HUES6 (cell line): ENCODE data around the gene KAT6B.

ENCODE experiments used
- H3K27ac ChIP-seq: 2 replicates; pipeline ENCODE4 v1.7.0; 2013; ENCODE audit warnings: low read depth, mild to moderate bottlenecking, low read length, inconsistent platforms
- H3K27me3 ChIP-seq: 2 replicates; pipeline ENCODE4 v1.6.1; 2013; ENCODE audit warnings: low read length; ENCODE audit not compliant: control insufficient read depth, insufficient read depth
- H3K36me3 ChIP-seq: 2 replicates; pipeline ENCODE4 v1.6.1; 2013; ENCODE audit warnings: low read length; ENCODE audit not compliant: control insufficient read depth, insufficient read depth
- H3K4me1 ChIP-seq: 2 replicates; pipeline ENCODE4 v1.6.1; 2013; ENCODE audit warnings: low read length; ENCODE audit not compliant: control insufficient read depth, insufficient read depth
- H3K4me3 ChIP-seq: 2 replicates; pipeline ENCODE4 v1.5.1; 2013; ENCODE audit warnings: low read depth, low read length
- H3K9ac ChIP-seq: one replicate; pipeline ENCODE4 v1.6.1; 2013; ENCODE audit warnings: mild to moderate bottlenecking, low read length
- H3K9me3 ChIP-seq: 2 replicates; pipeline ENCODE4 v1.6.1; 2013; ENCODE audit warnings: low read depth, low read length; ENCODE audit not compliant: control insufficient read depth, insufficient read depth

Gene KAT6B

DNA sequence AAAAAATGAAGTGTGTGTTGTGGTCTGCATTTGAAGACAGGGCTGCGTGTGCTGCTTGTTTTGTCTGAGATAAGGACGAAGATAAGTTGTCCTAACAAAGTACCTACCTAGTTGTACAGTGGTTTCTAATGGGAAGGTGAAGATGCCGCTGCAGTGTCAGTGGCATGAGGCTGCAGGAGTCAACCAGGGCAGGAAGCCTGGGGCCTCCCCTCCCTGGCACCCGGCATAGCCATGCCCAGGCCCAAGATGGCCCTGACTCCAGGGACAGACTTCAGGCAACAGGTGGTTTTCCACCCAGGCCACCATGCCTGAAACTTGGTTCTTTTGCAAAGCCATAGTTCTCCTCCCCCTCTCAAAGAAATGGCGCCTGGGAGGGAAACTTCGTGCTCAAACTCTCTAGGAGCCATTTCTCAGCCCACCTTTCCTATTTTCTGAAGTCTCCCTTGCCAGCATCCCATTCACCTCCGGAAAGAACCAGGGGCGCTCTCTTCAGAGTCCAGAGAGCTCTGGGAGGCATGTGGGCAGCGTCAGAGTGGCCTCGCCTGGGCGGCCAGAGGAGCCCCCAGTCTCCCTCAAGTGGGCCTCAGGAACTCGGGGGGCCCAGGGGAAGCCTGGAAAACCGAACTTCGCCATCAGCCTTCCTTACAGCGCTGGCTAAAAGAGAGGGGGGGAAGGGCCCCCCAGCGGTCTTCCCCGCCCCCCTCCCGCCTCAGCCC is 2.1 kb upstream of the KAT6B start:
- Histone ChIP-seq H3K27me3 (no peaks in the 10 kb centered on the region), H3K9me3 (no peaks in the 10 kb centered on the region), H3K27ac (no peak overlapping the region), H3K4me3 (peak overlapping the region; percentile 99), H3K4me1 (peaks cover 11% of the 10 kb centered on the region), H3K36me3 (no peaks in the 10 kb centered on the region), H3K9ac (peak overlapping the region; percentile 69)

DNA sequence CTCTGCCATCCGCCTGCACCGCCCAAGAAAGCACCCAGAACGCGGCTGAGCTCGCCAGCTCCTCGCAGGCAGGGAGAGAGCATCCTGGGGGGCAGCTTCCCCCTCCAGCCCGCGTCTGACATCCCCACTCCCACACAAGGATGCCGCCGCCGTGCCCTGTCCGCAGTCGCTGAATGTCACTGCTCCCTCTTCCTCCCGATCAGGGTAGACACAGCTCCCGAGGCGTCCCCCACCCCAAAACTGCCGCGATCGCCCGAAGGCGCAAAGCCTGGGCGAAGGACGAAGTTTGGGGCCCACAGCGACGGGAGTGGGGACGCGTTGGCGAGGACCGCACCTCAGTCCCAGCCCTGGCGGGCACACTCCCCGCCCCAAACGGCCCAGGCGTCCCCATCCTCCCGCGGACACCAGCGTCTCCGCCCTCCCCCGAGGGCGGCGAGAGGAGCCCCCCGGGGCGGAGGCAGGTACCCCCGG is 1.5 kb upstream of the KAT6B start:
- Histone ChIP-seq H3K4me3 (peak overlapping the region; percentile 99), H3K27ac (no peak overlapping the region), H3K9me3 (no peaks in the 10 kb centered on the region), H3K9ac (peak overlapping the region; percentile 69), H3K36me3 (no peaks in the 10 kb centered on the region), H3K4me1 (peaks cover 11% of the 10 kb centered on the region), H3K27me3 (no peaks in the 10 kb centered on the region)

DNA sequence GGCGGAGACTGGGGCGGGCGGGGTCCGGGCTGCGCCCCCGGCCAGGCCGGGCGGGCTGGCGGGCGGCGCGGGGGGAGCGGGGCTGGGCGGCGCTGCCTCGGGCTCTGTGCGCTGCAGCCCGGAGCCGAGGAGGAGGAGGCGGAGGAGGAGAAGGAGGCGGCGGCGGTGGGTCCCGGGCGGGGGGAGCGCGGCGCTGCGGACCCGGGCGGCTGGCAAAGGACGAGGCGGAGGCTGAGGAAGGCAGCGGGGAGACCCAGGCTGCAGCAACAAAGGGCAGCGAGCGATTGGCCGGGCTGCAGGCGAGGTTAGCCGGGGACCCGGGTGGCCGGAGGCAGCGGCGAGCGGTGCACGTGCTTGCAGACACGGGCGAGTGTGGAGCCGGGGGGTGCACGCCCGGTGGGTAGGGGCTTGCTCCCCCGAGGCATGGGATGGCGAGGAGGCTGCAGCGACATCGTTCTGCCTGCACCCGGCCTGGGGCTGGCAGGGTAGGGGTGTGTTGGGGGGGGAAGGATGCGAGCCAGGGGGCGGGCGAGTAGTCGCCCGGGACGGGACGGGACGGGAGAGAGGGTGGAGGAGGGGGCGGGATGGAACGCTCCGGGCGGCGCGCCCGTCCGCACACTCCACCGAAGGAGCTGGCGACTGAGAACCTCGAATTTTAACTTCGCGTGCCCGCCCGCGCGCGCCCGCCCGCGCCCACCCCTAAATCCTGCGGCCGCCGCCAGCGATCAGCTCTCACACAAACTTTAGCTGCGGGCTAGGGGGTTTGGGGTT is 844 bp upstream of the KAT6B start:
- peak overlapping the region; percentile 99 for H3K4me3 ChIP-seq
- H3K9me3 ChIP-seq, result no peaks in the 10 kb centered on the region
- H3K4me1 ChIP-seq, result peaks cover 11% of the 10 kb centered on the region
- H3K27me3 ChIP-seq, result no peaks in the 10 kb centered on the region
- H3K9ac ChIP-seq, result peak overlapping the region; percentile 87
- no peaks in the 10 kb centered on the region for H3K36me3 ChIP-seq
- peak overlapping the region; percentile 91 for H3K27ac ChIP-seq

DNA sequence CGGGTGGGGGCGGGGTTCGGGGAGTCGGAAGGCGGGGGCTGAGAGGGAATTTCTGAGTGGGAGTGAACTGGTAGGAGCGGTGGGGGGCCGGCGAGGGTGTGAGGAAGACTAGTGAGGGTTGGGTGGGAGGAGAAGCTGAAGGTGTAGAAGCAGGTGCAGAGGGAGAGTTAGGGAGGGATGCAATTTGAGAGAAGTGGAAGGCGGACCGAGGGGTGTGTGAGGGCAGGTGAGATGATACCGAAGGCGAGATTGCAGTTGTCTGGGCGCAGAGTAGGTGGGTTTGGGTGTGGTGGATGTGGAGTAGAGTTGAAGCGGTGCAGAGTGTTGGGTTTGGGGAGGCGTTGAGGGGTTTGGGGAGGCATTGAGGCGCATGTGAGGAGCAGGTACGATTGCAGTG is 643 bp downstream of the KAT6B start:
- Histone ChIP-seq H3K27me3 (no peaks in the 10 kb centered on the region), H3K9ac (peak overlapping the region; percentile 50), H3K9me3 (no peaks in the 10 kb centered on the region), H3K27ac (no peak overlapping the region), H3K4me3 (peak overlapping the region; percentile 98), H3K36me3 (no peaks in the 10 kb centered on the region), H3K4me1 (peaks cover 7% of the 10 kb centered on the region)

DNA sequence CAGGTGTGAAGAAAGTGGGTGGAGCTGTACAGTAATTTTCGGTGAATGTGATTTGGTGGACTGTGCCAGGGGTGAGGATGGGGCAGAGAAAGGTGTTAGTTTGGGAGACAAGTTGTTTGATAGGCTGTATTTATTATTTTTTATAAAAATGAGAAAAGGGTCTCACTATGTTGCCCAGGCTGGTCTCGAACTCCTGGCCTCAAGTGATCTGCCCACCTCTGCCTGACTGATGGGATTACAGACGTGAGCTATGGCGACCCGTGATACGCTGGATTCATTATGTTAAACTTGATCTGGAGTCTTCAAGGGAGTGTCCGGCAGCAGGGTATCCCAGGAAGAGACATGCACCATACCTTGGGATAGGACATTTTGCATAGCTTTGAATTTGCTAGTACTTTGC is 1.3 kb downstream of the KAT6B start:
- H3K9ac ChIP-seq, result no peak overlapping the region
- H3K27ac ChIP-seq, result no peak overlapping the region
- no peaks in the 10 kb centered on the region for H3K36me3 ChIP-seq
- peaks cover 7% of the 10 kb centered on the region for H3K4me1 ChIP-seq
- no peaks in the 10 kb centered on the region for H3K27me3 ChIP-seq
- H3K9me3 ChIP-seq, result no peaks in the 10 kb centered on the region
- H3K4me3 ChIP-seq, result peak overlapping the region; percentile 98

DNA sequence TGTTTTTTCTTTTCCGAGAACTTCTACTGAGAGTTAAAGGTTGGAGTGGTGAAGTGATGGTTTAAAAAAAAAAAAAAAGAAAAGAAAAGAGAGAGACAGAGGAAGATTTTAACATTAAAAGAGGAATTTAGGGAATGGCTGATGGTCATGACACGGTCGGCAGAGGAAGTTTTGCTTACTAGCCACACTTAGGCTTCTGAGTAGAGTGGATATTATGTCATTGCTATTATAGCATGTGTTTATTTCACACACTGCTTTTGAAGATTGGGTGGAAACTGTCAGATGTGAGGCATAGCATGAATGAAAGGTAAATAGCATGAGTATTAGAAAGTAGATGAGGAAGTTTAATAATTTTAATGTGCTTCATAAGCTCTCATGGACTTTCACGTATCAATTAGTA is 2.5 kb downstream of the KAT6B start:
- Histone ChIP-seq H3K4me3 (no peak overlapping the region), H3K9ac (no peak overlapping the region), H3K27ac (no peak overlapping the region), H3K27me3 (no peaks in the 10 kb centered on the region), H3K36me3 (no peaks in the 10 kb centered on the region), H3K4me1 (peaks cover 12% of the 10 kb centered on the region), H3K9me3 (no peaks in the 10 kb centered on the region)

DNA sequence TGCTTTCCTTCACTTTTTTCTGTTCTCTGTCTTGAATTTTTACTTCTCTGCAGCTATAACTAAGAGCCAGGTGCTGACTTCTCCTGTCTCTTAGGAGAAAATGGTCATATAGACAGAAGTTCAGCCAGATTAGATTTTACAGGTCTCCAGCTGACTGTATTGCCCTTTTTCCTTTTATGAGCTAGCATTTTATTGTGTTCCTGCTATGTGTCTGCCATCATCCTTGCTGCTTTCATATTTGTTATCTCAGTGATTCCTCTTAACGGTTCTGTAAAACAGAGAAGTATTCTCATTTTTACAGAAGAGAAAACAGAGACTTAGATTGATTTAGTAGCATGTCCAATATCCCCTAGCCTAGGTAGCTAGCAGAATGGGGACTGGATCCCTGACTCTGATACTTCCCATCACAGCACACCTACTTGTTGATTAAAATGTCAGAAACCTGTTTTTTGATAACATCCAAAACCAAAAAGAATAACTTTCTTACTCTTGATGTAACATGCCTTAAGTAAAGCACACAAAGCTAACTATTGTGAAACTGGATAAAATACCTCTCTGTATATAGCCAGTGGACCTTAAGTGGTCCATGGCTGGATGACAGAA is 5.2 kb downstream of the KAT6B start:
- Histone ChIP-seq H3K4me3 (no peak overlapping the region), H3K36me3 (no peaks in the 10 kb centered on the region), H3K4me1 (peaks cover 8% of the 10 kb centered on the region), H3K27ac (no peak overlapping the region), H3K9me3 (peaks cover 4% of the 10 kb centered on the region), H3K27me3 (no peaks in the 10 kb centered on the region), H3K9ac (no peak overlapping the region)

DNA sequence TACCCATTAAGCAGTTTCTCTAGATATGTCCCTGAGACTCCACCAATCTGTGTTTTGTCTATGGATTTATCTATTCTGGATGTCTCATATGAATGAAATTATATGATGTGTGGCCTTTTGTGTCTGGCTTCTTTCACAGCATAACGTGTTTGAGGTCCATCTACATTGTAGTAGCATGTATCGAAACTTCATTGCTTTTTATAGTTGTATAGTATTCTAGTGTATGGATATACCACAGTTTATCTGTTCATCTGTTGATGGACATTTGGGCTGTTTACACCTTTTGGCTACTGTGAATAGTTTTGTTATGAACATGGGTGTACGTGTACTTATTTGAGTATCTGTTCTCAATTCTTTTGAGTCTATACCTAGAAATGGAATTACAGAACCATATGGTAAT is 9.6 kb downstream of the KAT6B start:
- H3K4me1 ChIP-seq, result peaks cover 8% of the 10 kb centered on the region; the same call in 1 of the 2 replicates
- H3K9me3 ChIP-seq, result peaks cover 4% of the 10 kb centered on the region
- no peaks in the 10 kb centered on the region for H3K36me3 ChIP-seq
- H3K27me3 ChIP-seq, result no peaks in the 10 kb centered on the region
- H3K4me3 ChIP-seq, result no peak overlapping the region
- H3K27ac ChIP-seq, result no peak overlapping the region
- H3K9ac ChIP-seq, result no peak overlapping the region

DNA sequence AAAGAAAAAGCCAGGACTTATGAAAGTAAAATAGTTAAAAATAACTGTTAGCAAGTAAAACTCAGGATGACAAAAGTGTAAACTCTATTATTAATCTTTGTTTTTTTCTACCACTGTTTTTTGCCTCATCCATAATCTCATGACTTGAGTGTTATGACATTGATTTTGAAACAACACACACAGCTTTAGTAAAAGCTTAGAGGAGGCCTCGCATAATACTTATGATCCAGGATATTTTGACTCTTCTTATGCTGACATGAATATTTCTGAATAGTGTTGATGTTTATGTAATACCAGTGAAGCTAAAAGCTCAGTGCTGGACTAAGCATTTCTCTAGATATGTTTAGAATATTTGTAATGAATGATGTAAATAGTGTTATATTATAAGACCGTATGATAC is 10.5 kb downstream of the KAT6B start:
- no peaks in the 10 kb centered on the region for H3K36me3 ChIP-seq
- H3K9ac ChIP-seq, result no peak overlapping the region

DNA sequence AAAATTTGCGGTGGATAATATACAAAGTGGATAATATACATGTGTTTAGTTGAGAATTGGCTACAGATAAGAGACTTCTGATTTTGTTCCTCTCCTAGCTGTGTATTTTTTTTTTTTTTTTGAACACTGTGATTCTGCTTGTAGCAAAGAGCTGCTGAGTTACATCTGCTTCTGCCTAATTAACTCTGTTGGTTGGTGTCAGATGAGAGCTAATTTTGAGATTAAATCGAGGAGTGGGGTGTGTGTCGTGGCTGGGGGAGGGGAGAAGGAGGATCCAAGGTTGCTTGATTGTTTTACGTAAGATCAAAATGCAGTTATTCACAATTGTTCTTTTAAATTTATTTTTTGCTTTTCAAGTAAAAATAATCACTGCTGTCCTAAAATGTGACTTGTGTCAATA is 11.3 kb downstream of the KAT6B start:
- Histone ChIP-seq H3K27me3 (no peaks in the 10 kb centered on the region), H3K4me1 (peaks cover 8% of the 10 kb centered on the region; the same call in 1 of the 2 replicates), H3K9me3 (peaks cover 4% of the 10 kb centered on the region), H3K4me3 (no peak overlapping the region), H3K36me3 (peaks cover 4% of the 10 kb centered on the region), H3K9ac (no peak overlapping the region), H3K27ac (no peak overlapping the region)

More for the DNA sequence above, 10.5 kb downstream of the KAT6B start:
- Histone ChIP-seq H3K27ac (no peak overlapping the region), H3K27me3 (no peaks in the 10 kb centered on the region), H3K9me3 (peaks cover 4% of the 10 kb centered on the region), H3K4me3 (no peak overlapping the region), H3K4me1 (peaks cover 8% of the 10 kb centered on the region; the same call in 1 of the 2 replicates)

DNA sequence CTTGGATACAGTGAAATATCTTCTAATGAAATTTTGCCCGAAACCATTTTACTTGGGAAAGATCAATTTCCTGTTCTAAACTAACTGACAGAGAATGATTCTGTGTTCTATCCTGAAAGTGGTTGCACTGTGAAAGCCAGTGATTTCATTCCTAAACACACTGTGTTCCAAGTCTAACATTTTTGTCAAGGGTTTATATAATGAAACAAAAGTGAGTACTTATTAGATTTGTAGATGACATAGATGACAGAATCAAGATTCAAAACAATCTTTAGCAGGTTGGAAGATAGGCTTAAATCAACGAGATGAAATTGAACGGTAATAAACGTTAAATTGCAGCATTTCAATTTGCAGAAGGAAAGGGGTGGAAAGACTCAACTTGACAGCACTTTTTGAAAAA is 13.3 kb downstream of the KAT6B start:
- no peak overlapping the region for H3K4me3 ChIP-seq
- H3K27me3 ChIP-seq, result no peaks in the 10 kb centered on the region
- H3K9ac ChIP-seq, result no peak overlapping the region
- peaks cover 12% of the 10 kb centered on the region for H3K36me3 ChIP-seq
- no peak overlapping the region for H3K27ac ChIP-seq
- no peaks in the 10 kb centered on the region for H3K4me1 ChIP-seq
- peaks cover 4% of the 10 kb centered on the region for H3K9me3 ChIP-seq
